HG02571 (cell line): ENCODE data around the gene SFSWAP.
"Not testable (repeated sequence)": the region's sequence is repeated elsewhere in the genome, so short reads cannot be mapped to it uniquely, and the experiment has no call there.

Source experiments
- ATAC-seq: cut with Tn5 transposase; IDR thresholded peaks from one replicate; pipeline ENCODE4 v1.9.1; 2021; ENCODE audit warnings: mild to moderate bottlenecking, moderate library complexity; ENCODE audit not compliant: unreplicated experiment

Gene SFSWAP

GRCh38 chr12:131679186-131679585, 31.7 kb upstream of the SFSWAP start:
- not testable (repeated sequence) for ATAC-seq

GRCh38 chr12:131679816-131680215, 31.1 kb upstream of the SFSWAP start:
- ATAC-seq, result not testable (repeated sequence)

GRCh38 chr12:131680392-131681256, 30.3 kb upstream of the SFSWAP start:
- ATAC-seq, result not testable (repeated sequence)

DNA sequence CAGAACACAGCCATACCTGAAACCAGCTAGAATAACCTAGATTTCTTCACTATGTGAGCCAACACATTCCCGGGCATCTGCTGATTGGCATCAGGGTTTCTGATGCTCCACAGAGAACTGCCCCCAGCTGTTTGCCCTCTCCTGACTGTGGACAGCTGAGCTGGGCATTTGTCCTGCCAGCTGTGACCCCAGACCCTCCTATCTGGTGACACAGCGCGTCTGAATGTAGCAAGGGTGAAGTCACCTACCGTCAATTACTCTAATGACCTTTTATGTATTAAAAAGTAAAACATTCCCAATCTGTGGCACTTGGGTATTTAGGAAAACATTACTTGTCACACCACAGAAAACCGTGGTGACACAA, 29.7 kb upstream of the SFSWAP start:
- ATAC-seq, result no peak

DNA sequence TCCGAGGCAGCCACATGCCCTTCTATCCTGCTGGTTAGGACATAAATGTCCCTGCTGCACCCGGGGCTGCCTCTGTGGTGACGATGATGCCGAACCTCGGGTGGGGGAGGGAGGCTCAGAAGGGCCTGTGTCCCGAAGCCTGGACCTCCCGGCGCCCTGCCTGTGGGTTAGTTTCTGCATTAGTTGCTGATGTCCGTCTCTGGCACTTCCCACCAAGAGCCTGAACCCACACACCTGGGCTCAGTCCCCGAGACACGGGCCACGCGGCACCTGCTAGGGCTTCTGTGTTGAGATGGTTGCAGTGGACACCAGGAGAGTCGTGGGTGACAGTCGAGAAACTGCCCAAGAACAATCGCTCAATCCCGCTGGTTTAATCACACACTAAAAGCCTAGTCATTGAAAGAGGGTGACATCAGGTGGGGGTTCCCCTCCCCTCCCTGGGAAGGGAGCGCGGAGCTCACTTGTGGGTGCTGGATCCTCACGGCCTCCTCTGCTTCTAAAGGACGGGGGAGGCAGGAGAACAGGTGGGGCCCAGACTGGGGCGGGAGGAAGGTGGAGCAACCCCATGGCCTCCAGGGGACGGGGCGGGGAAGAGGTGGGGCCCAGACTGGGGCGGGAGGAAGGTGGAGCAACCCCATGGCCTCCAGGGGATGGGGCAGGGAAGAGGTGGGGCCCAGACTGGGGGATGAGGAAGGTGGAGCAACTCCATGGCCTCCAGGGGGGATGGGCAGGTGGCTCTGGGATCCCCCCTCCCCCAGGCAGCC, 29.0 kb upstream of the SFSWAP start:
- ATAC-seq, result not testable (repeated sequence)

- no peak for ATAC-seq
Measured at GRCh38 chr12:131682510-131682895, 28.4 kb upstream of the SFSWAP start.

DNA sequence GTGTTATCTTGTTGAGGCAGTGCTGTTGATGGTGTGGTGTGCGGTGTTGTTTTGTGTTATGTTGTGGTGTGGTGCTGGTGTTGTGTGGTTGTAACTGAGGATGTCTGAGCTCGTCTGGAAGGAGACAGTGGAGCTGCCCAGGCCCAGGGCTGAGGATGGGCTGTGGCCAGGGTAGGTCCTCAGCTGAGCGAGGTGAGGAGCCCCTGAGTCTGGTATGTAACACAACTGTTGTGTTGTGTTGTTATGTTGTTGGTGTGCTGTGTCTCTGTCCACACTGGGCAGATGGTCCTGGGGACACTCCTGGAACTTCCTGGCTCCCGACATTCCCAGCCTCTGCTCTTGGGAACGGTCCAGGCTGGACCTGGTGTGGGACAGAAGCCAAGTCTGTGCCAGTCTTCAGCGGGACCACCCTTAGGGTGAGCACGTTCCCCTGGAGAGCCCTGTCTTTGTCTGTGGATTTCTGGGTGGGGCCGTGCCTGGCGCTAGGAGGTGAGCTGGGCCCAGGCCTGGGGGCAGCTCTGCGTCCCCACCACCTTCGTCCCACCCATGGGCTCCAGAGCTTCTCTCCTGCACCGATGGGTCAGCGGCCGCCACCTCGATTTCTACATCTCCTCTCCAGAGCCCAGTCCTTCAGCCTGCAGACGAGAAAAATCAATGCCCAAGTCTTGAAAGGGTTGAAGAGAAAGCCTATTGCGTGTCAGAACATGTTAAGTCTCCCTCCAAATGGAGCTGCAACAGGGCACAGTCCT, 27.4 kb upstream of the SFSWAP start:
- ATAC-seq, result no peak

DNA sequence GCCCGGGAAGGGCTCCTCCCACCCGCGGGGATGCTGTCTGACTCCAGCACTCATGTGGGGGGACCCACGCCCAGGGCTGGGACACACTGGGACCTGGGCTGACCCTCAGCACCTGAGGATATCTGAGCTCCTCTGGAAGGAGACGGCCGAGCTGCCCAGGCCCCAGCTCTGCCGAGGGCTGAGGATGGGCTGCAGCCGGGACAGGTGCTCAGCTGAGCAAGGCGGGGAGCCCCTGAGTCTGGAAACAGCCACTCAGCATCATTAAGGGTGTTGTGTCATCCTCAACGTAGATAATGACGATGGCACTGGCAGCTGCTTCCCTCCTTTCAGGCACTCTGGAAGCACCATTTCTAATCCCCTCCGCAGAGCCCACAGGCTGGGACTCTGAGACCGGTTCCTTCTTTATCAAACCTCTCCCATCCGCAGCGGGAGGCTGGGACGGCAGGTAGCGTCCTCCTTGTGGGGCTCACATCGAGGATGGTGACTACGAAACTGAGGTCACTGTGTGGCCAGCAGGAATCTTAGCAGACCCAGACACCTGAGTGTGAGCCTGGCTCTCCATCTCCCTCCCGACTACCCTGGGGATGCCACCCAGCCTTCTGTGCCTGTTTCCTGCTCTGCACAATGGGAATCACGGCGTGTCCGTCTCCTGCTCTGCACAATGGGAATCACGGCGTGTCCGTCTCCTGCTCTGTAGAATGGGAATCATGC, 26.7 kb upstream of the SFSWAP start:
- no peak for ATAC-seq

GRCh38 chr12:131687346-131688125, 23.4 kb upstream of the SFSWAP start:
- no peak for ATAC-seq

DNA sequence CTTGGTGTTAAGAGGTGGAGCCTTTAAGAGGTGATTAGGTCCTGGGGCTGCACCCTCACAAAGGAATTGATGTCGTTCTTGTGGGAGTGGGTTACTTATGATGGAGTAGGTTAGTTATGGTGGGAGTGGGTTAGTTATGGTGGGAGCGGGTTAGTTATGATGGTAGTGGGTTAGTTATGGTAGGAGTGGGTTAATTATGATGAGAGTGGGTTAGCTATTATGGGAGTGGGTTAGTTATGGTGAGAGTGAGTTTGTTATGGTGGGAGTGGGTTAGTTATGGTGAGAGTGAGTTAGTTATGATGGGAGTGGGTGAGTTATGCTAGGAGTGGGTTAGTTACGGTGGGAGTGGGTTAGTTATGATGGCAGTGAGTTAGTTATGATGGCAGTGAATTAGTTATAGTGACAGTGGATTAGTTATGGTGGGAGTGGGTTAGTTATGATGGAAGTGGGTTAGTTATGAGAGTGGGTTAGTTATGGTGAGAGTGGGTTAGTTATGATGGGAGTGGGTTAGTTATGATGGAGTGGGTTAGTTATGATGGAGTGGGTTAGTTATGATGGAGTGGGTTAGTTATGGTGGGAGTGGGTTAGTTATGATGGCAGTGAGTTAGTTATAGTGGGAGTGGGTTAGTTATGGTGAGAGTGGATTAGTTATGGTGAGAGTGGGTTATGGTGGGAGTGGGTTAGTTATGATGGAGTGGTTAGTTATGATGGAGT, 22.6 kb upstream of the SFSWAP start:
- ATAC-seq, result no peak

DNA sequence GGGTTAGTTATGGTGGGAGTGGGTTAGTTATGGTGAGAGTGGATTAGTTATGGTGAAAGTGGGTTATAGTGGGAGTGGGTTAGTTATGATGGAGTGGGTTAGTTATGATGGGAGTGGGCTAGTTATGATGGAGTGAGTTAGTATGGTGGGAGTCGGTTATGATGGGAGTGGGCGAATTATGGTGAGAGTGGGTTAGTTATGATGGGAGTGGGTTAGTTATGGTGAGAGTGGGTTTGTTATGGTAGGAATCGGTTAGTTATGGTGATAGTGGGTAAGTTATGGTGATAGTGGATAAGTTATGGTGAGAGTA, 22.1 kb upstream of the SFSWAP start:
- no peak for ATAC-seq

DNA sequence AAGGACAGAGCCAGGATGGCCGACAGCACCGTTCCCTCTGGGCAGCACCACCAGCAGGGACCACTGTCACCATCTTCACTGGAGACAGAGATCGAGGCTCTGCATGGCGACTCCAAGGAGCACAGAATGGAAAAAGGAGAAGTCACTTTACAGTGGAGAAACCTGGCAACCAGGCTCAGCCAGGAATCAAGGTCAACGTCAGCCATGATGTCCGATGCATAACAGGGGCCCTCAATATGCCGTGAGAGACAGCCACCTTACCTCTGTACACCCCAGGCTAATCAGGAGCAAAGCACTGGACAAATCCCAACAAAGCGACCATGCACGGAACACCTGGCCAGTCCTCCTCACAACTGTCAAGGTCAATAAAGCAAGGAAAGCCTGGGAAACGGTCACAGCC, 20.6 kb upstream of the SFSWAP start:
- ATAC-seq, result no peak

DNA sequence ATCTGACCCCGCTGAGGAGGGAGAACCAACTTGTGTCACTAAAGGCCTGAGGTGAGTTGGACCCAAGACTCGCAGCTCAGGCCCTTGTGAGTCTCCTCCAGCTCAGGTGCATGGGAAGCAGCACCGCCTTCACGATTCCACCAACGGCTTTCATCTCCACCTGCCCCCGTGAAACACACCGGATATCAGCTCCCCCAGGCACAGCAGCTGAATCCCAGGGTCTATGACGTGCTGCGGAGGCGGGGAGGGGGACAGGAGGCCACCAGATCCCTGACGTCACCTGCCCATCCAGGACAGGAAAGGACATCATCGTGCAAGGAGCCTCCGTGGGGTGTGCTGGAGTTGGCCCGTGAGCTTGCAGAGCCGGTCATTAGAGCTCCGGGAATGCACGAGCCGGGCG, 18.5 kb upstream of the SFSWAP start:
- no peak for ATAC-seq

- ATAC-seq, result no peak
Measured at GRCh38 chr12:131693149-131693548, 17.7 kb upstream of the SFSWAP start.

- no peak for ATAC-seq
Measured at GRCh38 chr12:131694116-131694838, 16.6 kb upstream of the SFSWAP start.

- ATAC-seq, result no peak
Measured at GRCh38 chr12:131695968-131696367, 14.9 kb upstream of the SFSWAP start.

DNA sequence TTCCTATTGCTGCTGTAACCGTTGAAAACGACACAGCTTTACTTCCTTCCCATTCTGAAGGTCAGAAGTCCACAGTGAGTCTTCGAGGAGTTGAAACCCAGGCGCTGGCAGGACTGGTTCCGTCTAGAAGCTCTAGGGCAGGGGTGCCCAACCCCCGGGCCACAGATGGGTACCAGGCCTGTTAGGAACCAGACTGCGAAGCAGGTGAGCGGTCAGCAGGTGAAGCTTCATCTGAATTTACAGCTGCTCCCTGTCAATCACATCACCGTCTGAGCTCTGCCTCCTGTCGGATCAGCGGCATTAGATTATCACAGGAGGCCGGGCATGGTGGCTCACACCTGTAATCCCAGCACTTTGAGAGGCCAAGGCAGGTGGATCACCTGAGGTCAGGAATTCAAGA, 12.6 kb upstream of the SFSWAP start:
- ATAC-seq, result no peak

DNA sequence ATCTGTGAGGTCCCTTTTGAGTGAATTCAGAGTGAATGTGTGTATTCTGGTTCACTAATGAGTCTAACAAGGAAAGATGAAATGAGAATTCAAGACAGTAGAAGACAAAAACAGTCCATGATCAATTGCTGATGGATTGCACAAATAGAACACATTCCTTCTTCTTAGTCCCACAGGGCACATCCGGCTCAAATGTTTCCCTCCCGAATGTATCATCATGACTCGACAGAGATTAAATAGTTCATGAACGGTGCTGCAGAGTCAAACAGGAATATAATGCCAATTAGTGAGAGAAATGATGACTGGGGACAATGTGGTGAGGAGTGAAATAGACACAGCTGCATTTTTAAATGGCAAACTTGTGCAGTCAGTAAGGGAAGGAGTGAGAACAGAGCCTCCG, 11.5 kb upstream of the SFSWAP start:
- no peak for ATAC-seq

- no peak for ATAC-seq
Measured at GRCh38 chr12:131700271-131700670, 10.6 kb upstream of the SFSWAP start.
